ENCODE data around the gene TMEM86B.

Gene TMEM86B

DNA sequence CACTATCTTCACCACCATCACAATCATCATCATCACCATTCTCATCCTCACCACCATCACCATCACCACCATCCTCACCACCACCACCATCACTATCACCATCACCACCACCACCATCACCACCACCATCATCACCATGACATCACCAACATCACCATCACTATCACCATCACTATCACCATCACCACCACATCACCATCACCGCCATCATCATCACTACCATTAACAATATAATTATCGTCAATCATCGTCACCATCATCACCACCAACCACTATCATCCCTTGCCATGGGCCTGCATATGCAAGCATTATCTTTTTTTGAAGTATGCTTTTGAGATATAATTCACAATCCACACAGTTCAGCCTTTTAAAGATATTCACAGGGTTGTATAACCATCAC lies 37.8 kb upstream of the TMEM86B start:
- H3K4me1 ChIP-seq (ENCODE audit: control insufficient read depth, insufficient read depth, low read length), result no peaks in the 10 kb centered on the region
- POLR2A ChIA-PET, result interaction anchor here (0.7 kb wide), 1 partner anchor 136 kb away, joined by 3 read pairs; no protein-coding TSS in a partner anchor
- H3K9me3 ChIP-seq (ENCODE audit: control insufficient read depth, insufficient read depth, low read depth, low read length), result no peaks in the 10 kb centered on the region
- H3K36me3 ChIP-seq (ENCODE audit: control insufficient read depth in 2 of 2, insufficient read depth in 1 of 2, low read length in 2 of 2), result peaks cover 5 to 27% of the 10 kb centered on the region in 2 experiments; a peak in 2 of 3 replicates
- no peak overlapping the region for H3K27ac ChIP-seq (ENCODE audit: extremely low read depth, low read depth, low read length)
- no peak overlapping the region for H3K4me3 ChIP-seq (ENCODE audit: low read depth, low read length)
- TF ChIP-seq, protein P1, sequence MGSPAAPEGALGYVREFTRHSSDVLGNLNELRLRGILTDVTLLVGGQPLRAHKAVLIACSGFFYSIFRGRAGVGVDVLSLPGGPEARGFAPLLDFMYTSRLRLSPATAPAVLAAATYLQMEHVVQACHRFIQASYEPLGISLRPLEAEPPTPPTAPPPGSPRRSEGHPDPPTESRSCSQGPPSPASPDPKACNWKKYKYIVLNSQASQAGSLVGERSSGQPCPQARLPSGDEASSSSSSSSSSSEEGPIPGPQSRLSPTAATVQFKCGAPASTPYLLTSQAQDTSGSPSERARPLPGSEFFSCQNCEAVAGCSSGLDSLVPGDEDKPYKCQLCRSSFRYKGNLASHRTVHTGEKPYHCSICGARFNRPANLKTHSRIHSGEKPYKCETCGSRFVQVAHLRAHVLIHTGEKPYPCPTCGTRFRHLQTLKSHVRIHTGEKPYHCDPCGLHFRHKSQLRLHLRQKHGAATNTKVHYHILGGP (tag by site-specific recombination; IDR thresholded peaks at IDR 0.05), result no peak
- TF ChIP-seq, protein P2, sequence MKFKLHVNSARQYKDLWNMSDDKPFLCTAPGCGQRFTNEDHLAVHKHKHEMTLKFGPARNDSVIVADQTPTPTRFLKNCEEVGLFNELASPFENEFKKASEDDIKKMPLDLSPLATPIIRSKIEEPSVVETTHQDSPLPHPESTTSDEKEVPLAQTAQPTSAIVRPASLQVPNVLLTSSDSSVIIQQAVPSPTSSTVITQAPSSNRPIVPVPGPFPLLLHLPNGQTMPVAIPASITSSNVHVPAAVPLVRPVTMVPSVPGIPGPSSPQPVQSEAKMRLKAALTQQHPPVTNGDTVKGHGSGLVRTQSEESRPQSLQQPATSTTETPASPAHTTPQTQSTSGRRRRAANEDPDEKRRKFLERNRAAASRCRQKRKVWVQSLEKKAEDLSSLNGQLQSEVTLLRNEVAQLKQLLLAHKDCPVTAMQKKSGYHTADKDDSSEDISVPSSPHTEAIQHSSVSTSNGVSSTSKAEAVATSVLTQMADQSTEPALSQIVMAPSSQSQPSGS (tag by site-specific recombination; IDR thresholded peaks at IDR 0.05; ENCODE audit: low read depth), result peak; percentile 42; the same call in 1 of the 2 replicates
- TF ChIP-seq, protein P3, sequence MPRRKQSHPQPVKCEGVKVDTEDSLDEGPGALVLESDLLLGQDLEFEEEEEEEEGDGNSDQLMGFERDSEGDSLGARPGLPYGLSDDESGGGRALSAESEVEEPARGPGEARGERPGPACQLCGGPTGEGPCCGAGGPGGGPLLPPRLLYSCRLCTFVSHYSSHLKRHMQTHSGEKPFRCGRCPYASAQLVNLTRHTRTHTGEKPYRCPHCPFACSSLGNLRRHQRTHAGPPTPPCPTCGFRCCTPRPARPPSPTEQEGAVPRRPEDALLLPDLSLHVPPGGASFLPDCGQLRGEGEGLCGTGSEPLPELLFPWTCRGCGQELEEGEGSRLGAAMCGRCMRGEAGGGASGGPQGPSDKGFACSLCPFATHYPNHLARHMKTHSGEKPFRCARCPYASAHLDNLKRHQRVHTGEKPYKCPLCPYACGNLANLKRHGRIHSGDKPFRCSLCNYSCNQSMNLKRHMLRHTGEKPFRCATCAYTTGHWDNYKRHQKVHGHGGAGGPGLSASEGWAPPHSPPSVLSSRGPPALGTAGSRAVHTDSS (tag by site-specific recombination; IDR thresholded peaks at IDR 0.05), result peak; percentile 87
- no peak for TF ChIP-seq ZNF335 (tag by site-specific recombination; conservative IDR thresholded peaks at IDR 0.05)
- TF ChIP-seq ZNF10 (tag by site-specific recombination; IDR thresholded peaks at IDR 0.05), result 0 out of 2 replicates have a peak, but pooled peaks have one; percentile 0
- no peak for TF ChIP-seq ZNF623 (tag by site-specific recombination; IDR thresholded peaks at IDR 0.05)
- CTCF ChIA-PET, result no interaction called here

DNA sequence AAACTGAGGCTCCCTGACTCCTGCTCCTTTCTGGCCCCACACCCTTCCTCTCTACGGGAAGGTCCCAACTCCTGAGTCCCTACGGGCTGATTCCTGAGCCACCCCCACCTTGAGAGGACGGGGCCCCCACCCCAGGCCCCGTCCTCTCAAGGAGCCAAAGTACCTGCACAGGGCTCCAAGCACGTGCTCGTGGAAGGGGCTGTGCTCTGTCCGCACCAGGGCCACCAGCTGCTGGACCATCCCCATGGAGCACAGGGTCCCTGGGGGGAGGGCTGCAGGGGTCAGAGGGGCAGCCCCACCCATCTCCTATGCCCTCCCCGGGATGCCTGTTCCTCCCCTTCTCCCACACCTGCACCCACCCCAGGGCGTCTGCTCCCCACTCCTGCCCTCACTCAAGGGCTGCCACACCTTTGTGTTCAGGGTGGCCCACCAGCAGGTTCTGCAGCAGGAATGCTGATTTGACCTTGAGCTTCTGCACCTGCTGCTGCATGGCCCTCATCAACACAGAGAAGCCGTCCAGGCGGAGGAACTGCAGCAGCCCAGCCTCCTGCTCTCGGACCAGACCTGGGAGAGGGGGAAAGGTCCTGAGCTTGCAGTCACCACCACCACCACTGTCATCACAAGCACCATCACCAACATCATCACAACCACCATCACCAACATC lies 37.3 kb upstream of the TMEM86B start:
- H3K4me3 ChIP-seq (ENCODE audit: low read depth, low read length), result no peak overlapping the region
- H3K27ac ChIP-seq (ENCODE audit: extremely low read depth, low read depth, low read length), result no peak overlapping the region
- peaks cover 4 to 25% of the 10 kb centered on the region in 2 experiments; a peak in 2 of 3 replicates for H3K36me3 ChIP-seq (ENCODE audit: control insufficient read depth in 2 of 2, insufficient read depth in 1 of 2, low read length in 2 of 2)
- H3K4me1 ChIP-seq (ENCODE audit: control insufficient read depth, insufficient read depth, low read length), result no peaks in the 10 kb centered on the region
- POLR2A ChIA-PET, result no interaction called here
- TF ChIP-seq, protein P4, sequence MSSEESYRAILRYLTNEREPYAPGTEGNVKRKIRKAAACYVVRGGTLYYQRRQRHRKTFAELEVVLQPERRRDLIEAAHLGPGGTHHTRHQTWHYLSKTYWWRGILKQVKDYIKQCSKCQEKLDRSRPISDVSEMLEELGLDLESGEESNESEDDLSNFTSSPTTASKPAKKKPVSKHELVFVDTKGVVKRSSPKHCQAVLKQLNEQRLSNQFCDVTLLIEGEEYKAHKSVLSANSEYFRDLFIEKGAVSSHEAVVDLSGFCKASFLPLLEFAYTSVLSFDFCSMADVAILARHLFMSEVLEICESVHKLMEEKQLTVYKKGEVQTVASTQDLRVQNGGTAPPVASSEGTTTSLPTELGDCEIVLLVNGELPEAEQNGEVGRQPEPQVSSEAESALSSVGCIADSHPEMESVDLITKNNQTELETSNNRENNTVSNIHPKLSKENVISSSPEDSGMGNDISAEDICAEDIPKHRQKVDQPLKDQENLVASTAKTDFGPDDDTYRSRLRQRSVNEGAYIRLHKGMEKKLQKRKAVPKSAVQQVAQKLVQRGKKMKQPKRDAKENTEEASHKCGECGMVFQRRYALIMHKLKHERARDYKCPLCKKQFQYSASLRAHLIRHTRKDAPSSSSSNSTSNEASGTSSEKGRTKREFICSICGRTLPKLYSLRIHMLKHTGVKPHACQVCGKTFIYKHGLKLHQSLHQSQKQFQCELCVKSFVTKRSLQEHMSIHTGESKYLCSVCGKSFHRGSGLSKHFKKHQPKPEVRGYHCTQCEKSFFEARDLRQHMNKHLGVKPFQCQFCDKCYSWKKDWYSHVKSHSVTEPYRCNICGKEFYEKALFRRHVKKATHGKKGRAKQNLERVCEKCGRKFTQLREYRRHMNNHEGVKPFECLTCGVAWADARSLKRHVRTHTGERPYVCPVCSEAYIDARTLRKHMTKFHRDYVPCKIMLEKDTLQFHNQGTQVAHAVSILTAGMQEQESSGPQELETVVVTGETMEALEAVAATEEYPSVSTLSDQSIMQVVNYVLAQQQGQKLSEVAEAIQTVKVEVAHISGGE (tag by site-specific recombination; conservative IDR thresholded peaks at IDR 0.05; ENCODE audit: low read depth), result no peak
- TF ChIP-seq ZNF10 (tag by site-specific recombination; IDR thresholded peaks at IDR 0.05), result 0 out of 2 replicates have a peak, but pooled peaks have one; percentile 17
- no peaks in the 10 kb centered on the region for H3K9me3 ChIP-seq (ENCODE audit: control insufficient read depth, insufficient read depth, low read depth, low read length)
- CTCF ChIA-PET, result no interaction called here

DNA sequence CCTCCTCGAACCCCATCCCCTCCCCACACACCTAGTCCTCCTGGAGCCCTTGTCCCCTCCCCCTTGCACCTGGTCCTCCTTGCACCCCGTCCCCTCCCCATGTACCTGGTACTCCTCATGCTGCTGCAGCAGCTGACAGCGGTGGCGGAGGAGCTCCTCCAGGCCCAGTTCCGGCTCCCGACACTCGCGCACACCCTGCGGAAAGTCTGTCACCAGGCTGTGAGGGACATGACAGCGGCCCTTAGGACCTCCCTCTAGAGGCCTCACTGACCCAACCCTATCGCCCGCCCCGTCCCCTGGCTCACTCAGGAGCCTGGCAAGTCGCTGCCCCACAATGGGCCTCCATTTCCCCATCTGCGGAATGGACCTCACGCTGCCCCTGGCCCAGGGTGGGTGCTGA lies 36.6 kb upstream of the TMEM86B start:
- H3K36me3 ChIP-seq (ENCODE audit: control insufficient read depth in 2 of 2, insufficient read depth in 1 of 2, low read length in 2 of 2), result peaks cover 0 to 19% of the 10 kb centered on the region in 2 experiments; a peak in 2 of 3 replicates
- H3K4me1 ChIP-seq (ENCODE audit: control insufficient read depth, insufficient read depth, low read length), result 0 out of 2 replicates have a peak, but pooled peaks cover under 1% of the 10 kb centered on the region
- no peak for TF ChIP-seq ZFP69B (tag by site-specific recombination; IDR thresholded peaks at IDR 0.05)
- TF ChIP-seq, protein P5, sequence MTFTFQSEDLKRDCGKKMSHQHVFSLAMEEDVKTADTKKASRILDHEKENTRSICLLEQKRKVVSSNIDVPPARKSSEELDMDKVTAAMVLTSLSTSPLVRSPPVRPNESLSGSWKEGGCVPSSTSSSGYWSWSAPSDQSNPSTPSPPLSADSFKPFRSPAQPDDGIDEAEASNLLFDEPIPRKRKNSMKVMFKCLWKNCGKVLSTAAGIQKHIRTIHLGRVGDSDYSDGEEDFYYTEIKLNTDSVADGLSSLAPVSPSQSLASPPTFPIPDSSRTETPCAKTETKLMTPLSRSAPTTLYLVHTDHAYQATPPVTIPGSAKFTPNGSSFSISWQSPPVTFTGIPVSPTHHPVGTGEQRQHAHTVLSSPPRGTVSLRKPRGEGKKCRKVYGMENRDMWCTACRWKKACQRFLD (tag by site-specific recombination; IDR thresholded peaks at IDR 0.05), result no peak
- no peak for TF ChIP-seq SP7 (tag by site-specific recombination; IDR thresholded peaks at IDR 0.05)
- no peak for TF ChIP-seq ZBTB7A (tag by site-specific recombination; IDR thresholded peaks at IDR 0.05; ENCODE audit: low read depth)
- TF ChIP-seq ZNF658 (tag by site-specific recombination; IDR thresholded peaks at IDR 0.05), result no peak
- no peak for TF ChIP-seq ZNF473 (tag by site-specific recombination; IDR thresholded peaks at IDR 0.05)
- TF ChIP-seq MZF1 (tag by site-specific recombination; IDR thresholded peaks at IDR 0.05; ENCODE audit: borderline replicate concordance), result no peak
- TF ChIP-seq, protein P6, sequence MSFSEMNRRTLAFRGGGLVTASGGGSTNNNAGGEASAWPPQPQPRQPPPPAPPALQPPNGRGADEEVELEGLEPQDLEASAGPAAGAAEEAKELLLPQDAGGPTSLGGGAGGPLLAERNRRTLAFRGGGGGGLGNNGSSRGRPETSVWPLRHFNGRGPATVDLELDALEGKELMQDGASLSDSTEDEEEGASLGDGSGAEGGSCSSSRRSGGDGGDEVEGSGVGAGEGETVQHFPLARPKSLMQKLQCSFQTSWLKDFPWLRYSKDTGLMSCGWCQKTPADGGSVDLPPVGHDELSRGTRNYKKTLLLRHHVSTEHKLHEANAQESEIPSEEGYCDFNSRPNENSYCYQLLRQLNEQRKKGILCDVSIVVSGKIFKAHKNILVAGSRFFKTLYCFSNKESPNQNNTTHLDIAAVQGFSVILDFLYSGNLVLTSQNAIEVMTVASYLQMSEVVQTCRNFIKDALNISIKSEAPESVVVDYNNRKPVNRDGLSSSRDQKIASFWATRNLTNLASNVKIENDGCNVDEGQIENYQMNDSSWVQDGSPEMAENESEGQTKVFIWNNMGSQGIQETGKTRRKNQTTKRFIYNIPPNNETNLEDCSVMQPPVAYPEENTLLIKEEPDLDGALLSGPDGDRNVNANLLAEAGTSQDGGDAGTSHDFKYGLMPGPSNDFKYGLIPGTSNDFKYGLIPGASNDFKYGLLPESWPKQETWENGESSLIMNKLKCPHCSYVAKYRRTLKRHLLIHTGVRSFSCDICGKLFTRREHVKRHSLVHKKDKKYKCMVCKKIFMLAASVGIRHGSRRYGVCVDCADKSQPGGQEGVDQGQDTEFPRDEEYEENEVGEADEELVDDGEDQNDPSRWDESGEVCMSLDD (tag by site-specific recombination; IDR thresholded peaks at IDR 0.05), result no peak
- no peak for TF ChIP-seq ZNF221 (tag by site-specific recombination; IDR thresholded peaks at IDR 0.05; ENCODE audit: borderline replicate concordance)
- ChIA-PET POLR2A (no interaction called here), CTCF (no interaction called here)
- no peaks in the 10 kb centered on the region for H3K9me3 ChIP-seq (ENCODE audit: control insufficient read depth, insufficient read depth, low read depth, low read length)
- H3K27ac ChIP-seq (ENCODE audit: extremely low read depth, low read depth, low read length), result no peak overlapping the region
- H3K4me3 ChIP-seq (ENCODE audit: low read depth, low read length), result no peak overlapping the region
